ENCODE results near the gene ZNF333. TPM values are rescaled to one million over a fixed set of nuclear protein-coding genes. Genes with fewer than 3 reads are reported as not detected.

Gene ZNF333
- total RNA-seq, 1 experiment from 2014 or later, result 6.0 TPM

DNA sequence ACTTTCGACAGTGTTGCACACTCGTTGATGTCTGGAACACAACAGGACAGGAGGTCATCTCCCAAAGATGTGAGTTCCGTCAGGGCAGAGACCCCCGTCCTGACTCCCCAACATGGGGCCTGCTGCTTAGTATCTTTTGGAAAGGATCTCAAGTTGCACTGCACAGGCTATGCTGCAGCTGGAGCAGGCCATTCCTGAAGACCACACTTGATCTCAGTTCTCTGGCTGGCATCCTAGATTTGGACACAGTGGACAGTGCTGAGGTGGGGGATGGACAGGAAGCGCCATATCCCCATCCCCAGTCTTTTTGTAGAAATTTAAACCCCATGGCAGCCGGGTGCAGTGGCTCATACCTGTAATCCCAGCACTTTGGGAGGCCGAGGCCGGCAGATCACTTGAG, 82.6 kb downstream of the ZNF333 start:
- Histone ChIP-seq H3K4me1 (ENCODE audit: insufficient read depth, low read length) (no peaks in the 10 kb centered on the region; the same call in 1 of the 2 replicates), H3K79me1 (ENCODE audit: insufficient read depth, low read depth, low read length, poor library complexity, severe bottlenecking) (no peaks in the 10 kb centered on the region), H3K27me3 (ENCODE audit: insufficient read depth, low read length) (no peaks in the 10 kb centered on the region), H3K79me2 (ENCODE audit: insufficient read depth, low read length) (no peaks in the 10 kb centered on the region), H3K9ac (ENCODE audit: extremely low read depth, insufficient read length, low read length) (no peak overlapping the region), H3K4me2 (ENCODE audit: insufficient read depth, insufficient read length, low read length) (no peak overlapping the region), H2AFZ (ENCODE audit: low read length) (no peak overlapping the region), H3K23ac (ENCODE audit: insufficient read length, low read depth, low read length) (no peak overlapping the region), H3K14ac (ENCODE audit: insufficient read depth, low read length) (no peak overlapping the region), H2BK15ac (ENCODE audit: low read depth, low read length) (no peak overlapping the region), H4K8ac (replicated peaks; ENCODE audit: insufficient read length, low read depth, low read length) (no peak overlapping the region), H4K5ac (ENCODE audit: insufficient read length, low read depth, low read length) (no peak overlapping the region), H3K4ac (ENCODE audit: low read depth, low read length) (no peak overlapping the region), H4K91ac (ENCODE audit: insufficient read length, low read depth, low read length) (no peak overlapping the region), H2BK20ac (ENCODE audit: low read depth, low read length, poor library complexity, severe bottlenecking) (no peak overlapping the region), H2AK5ac (ENCODE audit: insufficient read length, low read length) (no peak overlapping the region), H3K9me3 (ENCODE audit: control insufficient read depth, low read depth, low read length) (no peaks in the 10 kb centered on the region), H2BK120ac (ENCODE audit: low read depth, low read length, poor library complexity, severe bottlenecking) (no peak overlapping the region), H3K18ac (ENCODE audit: insufficient read length, low read depth, low read length) (no peak overlapping the region), H3T11ph (ENCODE audit: low read length) (no peak overlapping the region), H2BK12ac (ENCODE audit: insufficient read length, low read depth, low read length) (no peak overlapping the region), H4K20me1 (ENCODE audit: control insufficient read depth, insufficient read depth, insufficient read length) (no peaks in the 10 kb centered on the region), H3K56ac (ENCODE audit: insufficient read length, low read depth, low read length) (no peak overlapping the region), H3K23me2 (ENCODE audit: insufficient read length, low read depth, low read length, poor library complexity, severe bottlenecking) (peaks cover 12% of the 10 kb centered on the region), H2BK5ac (ENCODE audit: insufficient read length, low read length) (no peak overlapping the region), H3K27ac (ENCODE audit: insufficient read length, low read depth, low read length) (no peak overlapping the region)
- peaks cover 13 to 68% of the 10 kb centered on the region in 2 experiments; a peak in 3 of 5 replicates for H3K9me3 Mint-ChIP-seq
- H3K27me3 Mint-ChIP-seq (ENCODE audit: low read depth), result peaks cover 17% of the 10 kb centered on the region
- H3K4me1 Mint-ChIP-seq, result peaks cover 2 to 3% of the 10 kb centered on the region in 2 experiments; a peak in 3 of 4 replicates
- peak; percentile 5 for DNase-seq
- no peak overlapping the region for H3K27ac Mint-ChIP-seq
- WGBS (ENCODE audit: extremely low coverage, insufficient read length, low lambda C conversion rate), result no CpG with 5 or more reads among the region's 8 CpGs
- H3K36me3 Mint-ChIP-seq (ENCODE audit: insufficient read depth in 1 of 3, low read depth in 3 of 3), result peaks cover 2 to 10% (median 4%) of the 10 kb centered on the region in 3 experiments; a peak in 5 of 7 replicates
- H3K4me3 Mint-ChIP-seq, result no peak overlapping the region
- TF ChIP-seq, protein P1, sequence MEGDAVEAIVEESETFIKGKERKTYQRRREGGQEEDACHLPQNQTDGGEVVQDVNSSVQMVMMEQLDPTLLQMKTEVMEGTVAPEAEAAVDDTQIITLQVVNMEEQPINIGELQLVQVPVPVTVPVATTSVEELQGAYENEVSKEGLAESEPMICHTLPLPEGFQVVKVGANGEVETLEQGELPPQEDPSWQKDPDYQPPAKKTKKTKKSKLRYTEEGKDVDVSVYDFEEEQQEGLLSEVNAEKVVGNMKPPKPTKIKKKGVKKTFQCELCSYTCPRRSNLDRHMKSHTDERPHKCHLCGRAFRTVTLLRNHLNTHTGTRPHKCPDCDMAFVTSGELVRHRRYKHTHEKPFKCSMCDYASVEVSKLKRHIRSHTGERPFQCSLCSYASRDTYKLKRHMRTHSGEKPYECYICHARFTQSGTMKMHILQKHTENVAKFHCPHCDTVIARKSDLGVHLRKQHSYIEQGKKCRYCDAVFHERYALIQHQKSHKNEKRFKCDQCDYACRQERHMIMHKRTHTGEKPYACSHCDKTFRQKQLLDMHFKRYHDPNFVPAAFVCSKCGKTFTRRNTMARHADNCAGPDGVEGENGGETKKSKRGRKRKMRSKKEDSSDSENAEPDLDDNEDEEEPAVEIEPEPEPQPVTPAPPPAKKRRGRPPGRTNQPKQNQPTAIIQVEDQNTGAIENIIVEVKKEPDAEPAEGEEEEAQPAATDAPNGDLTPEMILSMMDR (conservative IDR thresholded peaks at IDR 0.05), result no peak
